Measurements from ENCODE around the gene USP2.

The USP2 gene

DNA sequence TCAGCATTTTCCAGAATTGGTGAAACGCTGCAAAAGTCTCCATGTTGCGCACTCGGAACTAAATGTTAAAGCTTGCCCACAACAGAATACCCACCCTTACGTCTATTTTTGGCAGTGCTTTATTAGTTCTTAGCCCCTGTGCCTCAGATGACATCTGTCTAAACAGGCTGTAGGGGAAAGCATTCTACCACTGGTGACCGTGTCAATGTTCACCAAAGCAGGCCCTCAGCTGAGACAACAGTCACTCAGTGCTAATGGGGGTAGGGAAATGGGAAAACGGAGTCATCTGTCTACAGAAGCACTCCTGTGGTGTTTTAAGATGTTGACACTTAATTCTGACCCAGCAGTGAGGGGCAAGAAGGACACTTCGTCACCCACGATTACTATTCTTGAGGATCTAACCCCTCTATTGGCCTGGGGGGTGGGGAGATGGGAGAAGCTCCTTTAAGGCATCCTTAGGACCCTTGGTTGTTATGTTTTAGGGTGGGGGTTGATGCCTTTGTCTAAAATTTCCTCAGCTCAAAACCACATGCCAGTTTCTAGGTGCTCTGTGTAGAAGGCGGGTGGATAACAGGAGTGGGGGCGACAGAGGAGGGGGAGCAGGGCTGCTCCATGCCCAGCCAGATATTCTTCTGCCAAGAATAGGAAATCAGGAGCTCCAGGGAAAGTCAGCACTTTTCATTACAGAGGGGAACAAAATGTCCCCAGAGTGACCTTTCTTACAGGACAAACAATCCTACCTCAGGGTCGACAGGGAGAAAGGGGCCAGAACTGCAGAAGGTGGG lies 19.4 kb downstream of the USP2 start:
- no peak for DNase-seq

DNA sequence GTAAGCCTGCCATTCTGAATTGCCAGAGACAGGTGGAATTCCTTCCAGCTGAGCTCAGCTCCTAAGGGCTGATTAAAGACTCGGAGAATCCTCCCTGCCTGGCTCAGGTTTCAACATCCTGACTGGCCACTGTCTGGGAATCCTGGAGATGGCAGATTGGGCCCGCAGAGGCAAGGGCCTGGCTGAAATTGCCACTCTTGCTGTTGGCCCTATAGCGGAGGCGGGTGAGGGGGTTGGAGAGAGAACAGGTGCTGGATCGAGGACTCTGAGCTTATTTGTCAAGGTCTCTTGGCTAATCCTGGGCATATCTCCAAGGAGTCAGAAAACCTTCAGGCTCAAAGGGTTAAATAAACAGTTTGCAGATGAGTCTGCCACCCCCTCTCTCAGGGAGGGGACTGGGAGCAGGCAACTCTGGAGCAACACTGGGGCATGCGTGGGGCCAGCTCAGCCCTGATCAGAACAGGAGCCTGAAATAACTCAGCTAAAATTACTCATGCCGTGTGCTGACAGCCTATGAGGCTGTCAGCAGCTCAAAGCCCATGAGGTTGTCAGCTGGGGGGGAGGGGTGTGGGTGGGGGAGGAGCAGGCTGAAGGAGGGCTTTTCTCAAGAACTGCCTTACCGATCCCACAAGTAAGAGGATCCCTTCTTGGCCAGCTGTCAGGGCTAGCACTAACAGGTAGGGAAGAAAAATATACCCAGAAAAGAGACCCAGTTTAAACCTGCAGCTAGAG lies 20.3 kb downstream of the USP2 start:
- peak; percentile 49 for DNase-seq

DNA sequence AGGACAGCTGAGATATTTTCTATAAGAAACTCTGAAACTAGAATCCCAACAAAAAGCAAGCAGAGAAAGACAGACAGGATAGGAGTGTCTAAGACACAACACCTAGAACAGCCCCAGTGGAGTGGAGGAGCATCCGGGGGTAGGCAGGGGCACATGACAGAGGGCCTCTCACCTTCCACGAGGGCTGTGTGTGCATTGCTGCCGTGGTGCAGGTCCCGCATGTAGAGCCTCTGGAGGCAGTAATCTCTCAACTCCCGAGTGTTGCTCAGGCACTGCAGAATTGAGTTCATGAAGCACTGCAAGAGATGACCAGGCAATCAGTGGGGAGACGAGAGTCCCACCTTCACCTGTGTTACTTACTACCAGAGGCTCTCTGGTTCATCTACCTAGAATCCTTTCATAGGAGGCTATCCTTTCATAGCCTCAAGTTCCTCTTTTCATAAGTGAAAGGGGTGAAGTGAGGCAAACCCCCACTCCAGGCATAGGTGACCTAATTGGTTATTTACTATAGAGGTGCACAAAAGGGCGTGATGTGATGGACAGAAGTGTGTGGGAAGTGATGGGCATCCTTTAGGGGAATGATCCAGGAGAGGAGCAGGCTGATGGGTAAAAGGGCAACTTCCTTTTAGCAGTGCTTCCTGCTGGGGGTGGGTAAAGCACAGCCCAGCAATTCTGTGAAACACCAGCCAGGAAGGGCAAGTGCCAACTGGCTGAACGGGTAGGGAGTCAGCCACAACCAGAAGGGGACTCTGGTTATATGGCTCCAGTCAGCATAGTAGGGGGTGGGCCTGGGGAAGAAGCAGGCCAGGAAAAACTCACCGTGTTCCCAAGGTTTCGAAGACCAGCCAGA lies 21.9 kb downstream of the USP2 start:
- DNase-seq, result no peak

DNA sequence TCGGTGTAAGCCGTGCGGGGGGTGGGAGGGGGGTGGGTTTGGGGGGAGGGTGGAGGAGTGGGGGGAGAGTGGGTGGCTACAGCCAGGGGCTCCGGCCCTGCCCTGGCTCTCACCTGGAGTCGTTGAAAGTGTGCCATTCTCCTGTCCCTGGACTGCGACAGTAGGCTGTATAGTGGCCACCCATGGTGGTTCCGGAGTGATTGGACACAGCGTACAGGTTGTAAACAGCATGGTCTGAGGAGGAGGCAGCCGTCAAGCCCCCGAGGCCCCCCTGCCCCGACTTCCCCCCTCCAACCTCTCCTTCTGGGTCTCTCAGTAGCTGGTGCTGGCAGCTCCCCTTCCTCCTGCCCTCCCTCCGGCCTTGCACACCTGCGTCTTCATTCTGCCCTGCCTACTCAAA lies 24.4 kb downstream of the USP2 start:
- no peak for DNase-seq

DNA sequence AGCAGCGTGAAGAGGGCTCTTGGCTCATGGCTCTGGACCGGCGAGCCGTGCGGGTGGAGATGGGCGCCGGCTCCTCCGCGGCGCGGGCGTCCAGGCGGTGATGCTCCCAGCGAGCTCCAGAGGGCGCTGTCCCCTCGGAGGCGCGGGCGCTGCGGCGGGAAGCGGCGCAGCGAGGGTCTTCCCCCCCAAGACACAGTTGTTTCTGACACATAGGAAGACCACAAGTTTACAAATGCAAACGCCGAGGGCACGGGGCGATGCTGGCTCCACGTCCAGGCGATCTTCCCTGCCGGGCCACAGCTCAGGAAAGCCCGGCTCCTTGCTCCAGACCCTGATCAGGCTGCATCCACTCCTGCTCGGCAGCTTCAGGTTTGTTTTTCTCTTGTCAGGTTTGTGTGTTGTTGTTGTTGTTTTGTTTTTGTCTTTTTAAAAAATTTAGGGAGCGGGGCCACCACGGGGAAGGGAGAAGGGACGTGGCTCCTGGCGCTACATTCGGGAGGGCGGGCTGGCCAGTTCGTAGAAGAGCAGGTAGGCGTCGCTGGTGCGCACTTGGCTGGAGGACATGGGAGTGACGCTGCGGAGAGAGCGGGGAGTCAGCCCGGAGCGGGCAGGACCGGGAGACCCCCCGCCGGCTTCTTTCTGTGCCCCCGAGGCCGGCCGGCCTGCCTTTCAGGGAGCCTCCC lies 25.0 kb downstream of the USP2 start:
- peak; percentile 93 for DNase-seq

DNA sequence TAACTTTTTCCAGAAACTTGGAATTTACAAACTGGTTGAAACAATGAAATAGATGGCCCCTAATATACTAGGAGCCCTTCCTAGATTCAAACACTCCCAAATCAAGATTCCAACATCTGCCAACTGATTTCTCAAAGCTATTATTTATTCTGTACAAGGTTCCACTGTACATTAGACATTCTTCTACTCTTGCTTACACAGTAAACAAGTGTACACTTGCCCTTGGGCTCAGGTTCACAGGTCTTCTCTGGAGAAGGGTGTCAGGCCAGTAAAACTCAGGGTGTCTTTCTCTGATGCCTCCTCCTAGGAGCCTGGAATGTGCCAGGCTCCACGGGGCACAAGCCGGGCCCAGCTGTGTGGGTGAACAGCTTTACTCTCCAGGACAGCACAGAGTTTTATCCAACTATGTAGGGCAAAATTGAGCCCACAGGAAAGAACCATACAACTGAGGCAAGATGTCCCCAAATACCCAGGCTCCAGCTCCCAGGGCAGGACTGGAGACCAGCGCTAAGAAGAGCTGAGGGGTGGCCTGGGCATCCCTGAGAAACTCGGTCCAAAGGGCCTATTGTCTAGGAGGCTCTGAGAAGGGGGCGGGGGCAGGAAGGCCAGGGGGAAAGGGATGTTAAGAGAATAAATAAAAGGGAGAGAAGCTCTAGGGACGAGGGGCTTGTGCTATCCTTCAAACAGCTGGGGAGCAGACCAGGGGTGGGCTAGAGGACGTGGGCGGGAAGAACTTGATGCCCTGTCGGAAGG lies 26.2 kb downstream of the USP2 start:
- DNase-seq, result no peak

DNA sequence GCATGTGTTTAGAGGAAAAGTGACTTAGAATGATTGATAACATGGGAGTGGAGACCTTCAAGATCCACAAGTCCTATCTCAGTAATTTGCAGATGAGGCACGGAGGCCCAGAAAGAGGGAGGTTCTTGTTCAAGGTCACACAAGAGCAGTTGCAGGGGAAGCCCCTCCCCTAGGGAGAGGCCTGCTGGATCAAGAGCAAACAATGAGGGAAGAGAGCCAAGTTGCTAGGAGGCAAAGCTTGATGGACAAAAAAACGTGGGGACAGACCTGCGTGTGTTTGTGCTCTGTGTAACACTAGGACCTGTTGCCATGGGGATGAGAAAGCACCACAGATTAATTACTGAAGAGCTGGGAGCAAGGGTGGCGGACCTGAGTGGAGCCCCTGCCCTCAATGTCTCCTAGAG lies 28.6 kb downstream of the USP2 start:
- DNase-seq, result peak; percentile 66

DNA sequence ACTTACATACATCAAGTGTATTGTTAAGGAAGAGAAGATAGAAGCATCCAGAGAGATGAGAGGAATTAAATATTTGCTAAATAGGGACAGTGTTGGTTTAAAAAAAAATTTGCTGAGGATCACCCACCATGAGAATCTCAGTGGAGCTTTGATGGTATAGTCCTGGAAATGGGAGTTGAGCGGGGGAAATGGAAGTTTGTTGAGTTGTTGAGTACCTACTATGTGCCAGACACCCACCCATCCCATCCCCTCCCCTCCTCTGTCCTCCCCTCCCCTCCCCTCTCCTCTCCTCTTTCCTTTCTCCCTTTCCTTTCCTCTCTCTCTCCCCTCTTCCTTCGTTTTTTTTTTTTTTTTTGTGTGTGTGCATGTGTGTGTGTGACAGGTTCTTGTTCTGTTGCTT lies 30.3 kb downstream of the USP2 start:
- no peak for DNase-seq

DNA sequence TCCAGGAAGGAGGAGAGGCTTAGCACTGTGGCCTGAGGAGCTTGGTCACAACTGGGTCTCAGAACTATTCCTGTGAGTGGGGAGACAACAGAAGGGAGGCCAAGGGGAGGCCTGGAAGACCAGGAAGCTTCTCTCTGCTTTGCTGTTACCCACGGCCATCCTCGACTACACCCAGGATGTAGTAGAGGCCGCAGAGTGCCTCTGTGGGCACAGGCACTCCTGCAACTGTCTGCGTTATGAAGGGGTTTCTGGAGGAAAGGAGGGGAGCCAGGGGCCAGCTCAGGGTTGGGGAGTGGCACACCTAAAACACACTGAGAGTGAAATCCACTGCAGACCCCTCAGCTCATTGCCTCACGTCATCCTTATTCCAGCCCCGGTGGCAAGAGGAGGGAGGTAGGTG lies 31.2 kb downstream of the USP2 start:
- DNase-seq, result no peak

DNA sequence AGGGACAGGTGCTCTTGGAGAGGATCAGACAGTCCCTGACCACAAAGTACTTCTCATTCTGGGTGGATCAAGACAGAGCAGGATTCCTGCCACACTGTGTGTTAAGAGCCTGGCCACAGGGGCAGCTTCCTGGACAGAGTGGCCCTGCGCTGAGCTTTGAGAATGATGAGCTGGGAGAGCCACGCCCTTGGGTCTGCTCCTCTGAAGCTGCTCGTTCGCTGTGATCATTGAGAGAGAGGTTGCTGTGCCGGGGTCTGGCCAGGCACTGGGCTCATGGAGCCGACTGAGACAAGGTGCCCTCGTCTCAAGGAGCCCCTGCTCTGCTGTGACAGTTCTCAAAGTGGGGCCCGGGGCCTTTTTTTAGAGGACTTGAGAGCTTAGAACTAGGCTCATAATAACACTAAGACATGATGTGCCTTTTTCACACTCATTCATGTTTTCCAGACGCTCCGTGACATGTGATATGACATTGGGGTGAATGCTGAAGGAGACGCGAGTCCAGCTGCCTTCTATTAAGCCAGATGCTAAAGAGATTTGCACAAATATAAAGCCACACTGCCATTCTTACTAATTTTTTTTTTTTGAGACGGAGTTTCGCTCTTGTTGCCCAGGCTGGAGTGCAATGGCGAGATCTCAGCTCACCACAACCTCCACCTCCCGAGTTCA lies 33.4 kb downstream of the USP2 start:
- no peak for DNase-seq

DNA sequence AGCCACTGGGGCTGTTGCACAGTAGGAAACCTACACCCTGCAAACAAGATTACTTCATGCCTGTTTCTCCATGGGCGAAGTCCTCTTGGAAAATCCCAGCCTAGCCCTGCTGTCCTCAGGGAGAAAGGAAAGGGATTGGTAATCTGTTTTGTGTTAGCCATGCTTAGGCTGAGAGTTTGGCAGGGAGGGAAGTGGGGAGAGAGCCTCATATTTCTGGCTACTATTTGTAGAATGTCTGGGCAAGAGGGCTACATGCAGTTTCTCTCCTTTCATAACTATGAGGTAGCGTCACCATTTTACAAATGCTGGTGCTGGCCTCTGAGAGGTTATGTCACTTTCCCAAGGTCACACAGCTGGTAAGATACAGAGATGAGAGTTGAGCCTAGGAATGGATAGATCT lies 34.2 kb downstream of the USP2 start:
- no peak for DNase-seq

DNA sequence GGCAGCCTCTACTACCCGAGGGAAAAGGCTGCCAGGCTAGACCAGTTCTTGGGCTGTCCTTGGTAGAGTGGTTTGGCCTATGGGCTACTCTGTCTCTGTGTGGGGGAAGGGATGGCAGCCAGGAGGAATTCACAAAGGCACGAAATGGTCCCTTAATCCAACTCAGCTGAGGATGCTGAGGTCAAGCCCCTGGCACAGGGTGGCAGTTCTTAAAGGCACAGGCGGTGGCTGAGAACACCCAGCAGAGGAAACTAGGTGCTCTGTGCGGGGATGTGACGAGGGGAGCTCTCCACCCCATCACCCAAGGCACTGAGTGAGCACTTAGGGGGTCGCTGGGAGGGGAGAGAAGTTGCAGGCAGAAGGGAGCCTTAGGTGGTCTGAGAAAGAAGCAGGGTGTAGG lies 34.9 kb downstream of the USP2 start, which contains the start of gene MFRP:
Gene MFRP, minus strand, starts transcription at position 101 of the 400 bp plus-strand sequence. CDS start 192 bp downstream, outside the sequence.
- no peak for DNase-seq

DNA sequence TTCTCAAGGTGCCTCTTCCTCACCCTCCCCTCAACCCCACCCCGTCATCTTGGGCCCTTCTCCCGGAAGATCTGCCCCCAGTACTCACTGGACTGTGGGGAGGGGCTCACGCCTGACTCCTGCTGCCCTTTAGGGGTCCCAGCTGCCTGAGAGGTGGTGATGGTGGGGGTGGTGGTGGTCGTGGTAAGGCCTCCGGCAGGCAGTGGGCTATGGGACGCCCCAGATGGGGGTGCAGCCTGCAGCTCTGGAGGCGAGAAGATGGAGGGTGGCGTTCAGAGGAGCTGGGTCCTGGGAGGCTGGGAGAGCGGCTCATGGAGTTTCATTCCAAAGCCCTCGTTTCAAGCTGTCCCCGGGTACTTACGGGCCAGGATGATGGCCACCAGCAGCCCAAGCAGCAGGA lies 35.8 kb downstream of the USP2 start:
- DNase-seq, result no peak

DNA sequence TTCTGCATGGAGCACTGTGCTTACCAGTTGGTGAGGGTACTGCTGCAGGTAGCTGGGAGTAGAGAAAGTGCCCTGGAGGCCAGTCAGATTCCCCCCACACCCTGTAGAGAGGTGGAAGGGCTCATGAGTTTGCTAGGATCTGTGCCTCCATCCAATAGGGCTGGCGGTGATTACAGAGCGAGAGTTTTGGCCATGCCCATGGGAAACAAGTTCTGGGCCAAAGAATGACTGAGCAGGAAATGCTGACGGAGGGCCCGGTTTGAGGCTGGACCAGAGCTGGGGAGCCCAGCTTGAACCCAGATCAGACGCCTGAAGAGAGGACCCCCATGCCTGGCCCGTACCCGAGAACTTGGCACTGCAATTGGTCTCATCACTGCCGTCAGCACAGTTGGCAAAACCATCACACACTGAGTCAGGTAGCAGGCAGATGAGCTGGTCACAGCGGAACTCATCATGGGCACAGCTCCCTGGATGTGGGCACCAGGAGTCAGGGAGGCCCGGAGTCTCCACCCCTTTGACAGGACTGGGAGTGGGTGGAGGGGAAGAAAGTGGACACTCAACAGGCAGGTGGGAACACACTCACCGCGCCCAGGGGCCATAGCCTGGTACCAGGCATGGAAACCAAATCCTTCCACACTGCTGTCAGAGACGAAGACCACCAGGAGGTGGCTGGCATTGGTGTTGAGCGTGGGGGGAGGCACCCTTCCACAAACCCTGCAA lies 37.0 kb downstream of the USP2 start:
- no peak for DNase-seq

DNA sequence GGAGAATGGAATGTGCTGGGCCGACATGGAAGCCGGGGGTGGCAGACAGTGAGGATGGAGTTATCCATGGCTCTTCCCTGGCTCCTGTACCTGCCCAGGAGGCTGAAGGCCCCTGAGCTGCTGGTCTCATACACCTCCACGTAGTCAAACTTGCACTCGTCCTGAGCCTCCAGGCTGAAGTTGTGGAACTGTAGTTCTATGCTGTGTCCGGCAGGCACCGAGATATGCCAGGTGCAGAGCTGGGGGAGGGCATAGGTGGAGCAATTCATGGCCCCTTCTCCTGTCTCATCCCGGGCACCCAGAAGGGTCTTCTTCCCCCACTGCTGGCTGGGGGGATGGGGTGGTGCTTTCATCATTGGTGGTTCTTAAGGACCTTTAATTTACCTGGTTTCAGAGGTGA lies 37.8 kb downstream of the USP2 start:
- DNase-seq, result no peak

DNA sequence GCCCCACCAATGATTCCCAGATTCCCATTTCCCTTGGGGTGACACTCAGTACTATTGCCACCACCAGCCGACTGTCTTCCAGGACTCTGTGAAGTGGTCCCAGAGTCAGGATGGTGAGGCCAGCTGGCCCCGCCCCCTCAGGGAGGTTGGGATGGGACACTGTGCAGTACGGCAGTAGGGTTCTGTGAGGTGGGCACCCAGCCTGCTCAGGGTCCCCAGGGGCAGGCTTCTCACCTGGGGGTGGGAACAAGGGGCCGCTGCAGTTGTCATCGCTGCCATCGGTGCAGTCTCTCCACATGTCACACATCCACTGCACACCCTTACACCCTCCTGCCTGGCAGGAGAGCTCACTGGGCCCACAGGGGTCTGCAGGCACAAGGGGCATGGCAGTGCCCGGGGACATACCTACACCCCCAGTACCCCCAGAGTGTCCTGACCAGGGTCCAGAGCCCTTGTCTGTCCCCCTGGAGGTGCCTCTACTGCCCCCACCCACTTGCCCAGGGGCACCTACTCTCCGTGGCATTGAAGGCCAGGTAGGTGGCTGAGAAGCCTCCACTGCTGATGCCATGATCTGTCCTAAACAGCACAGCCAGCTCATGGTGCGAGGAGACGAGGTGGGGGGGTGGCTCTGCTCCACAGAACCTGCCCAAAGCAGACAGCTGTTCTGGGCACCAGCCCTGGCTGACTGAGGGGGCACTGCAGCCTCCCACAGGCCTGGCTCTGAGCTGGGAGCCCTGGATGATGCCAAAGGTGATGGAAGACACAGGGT lies 38.9 kb downstream of the USP2 start:
- DNase-seq, result no peak

DNA sequence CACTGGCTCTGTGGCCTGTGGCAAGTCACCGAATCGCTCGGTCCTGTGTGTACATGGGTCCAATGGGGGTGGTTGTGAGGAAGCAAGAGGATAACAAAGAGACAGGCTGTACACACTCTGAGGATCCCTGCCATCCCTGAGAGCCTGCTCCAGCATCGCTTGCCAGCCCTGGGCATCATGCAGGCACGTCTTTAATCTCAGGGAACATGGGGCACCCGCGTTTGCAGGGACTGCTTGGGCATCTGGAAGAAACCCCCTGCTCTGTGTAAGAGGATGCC lies 39.5 kb downstream of the USP2 start:
- DNase-seq, result no peak

DNA sequence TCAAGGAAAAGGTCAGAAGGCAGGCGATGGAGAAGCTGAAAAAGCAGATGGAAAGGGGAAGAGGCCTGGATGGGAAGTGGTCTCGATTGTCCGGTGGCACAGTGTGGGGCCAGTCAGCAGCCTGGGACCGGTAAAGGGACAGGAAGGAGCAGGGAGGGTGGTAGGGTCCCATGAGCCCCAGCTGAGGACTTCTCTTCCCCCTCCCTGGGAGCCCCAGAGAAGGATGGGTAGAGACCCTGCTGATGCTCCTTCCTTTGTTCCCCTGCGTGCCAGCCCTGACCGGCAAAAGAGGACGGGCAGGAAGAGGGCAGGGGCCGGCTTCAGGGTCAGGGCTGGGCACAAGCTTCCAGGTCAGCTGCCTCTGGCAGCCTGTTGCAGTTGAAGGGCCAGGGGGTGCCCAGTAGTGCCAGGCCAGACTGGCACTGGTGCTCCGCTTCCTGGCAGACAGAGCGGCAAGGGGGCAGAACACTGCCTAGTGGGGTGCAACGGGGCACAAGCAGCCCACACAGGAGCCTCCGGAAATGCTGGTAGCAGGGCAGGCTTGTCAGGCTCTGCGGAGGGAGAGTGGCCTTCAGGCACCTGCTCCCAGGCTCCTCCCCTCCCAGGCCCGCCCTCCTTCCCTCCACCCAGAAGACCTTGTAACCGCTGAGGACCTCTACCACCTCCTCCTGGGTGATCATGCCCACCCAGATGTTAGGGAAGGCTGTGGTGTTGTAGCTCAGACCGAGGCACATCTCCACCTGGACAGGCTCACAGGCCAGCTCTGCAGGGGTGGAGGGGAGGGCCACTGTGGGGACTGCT lies 40.1 kb downstream of the USP2 start:
- no peak for DNase-seq

All from retina (tissue), 1 donor.